A673 (cell line): ENCODE measurements around the gene LGALS7B. TPM values are rescaled to one million over a fixed set of nuclear protein-coding genes. Genes with fewer than 3 reads are reported as not detected.

Experiments
- Bru-seq: library from RNA; stranded (reverse); fragments of 400-500 nt; gene quantifications from one replicate; lab custom pipeline; 2021; lab: Mats Ljungman, UMichigan
- BruChase-seq, 2 experiments: library from RNA; stranded (reverse); fragments of 400-500 nt; gene quantifications; one replicate each; lab custom pipeline; 2021; lab: Mats Ljungman, UMichigan
- BruUV-seq: library from RNA; stranded (reverse); fragments of 400-500 nt; replicated peaks from 2 replicates; lab custom pipeline; 2021; lab: Mats Ljungman, UMichigan
- CTCF ChIA-PET: fragments of 300-600 bp; sonication (Branson Sonifier 250); formaldehyde crosslinking; loops from one replicate; lab custom pipeline; 2022; ENCODE audit warnings: antibody characterized with exemption; lab: Charles Lee
- POLR2A ChIA-PET: fragments of 300-600 bp; sonication (Branson Sonifier 250); formaldehyde crosslinking; loops from one replicate; lab custom pipeline; 2022; ENCODE audit warnings: antibody characterized with exemption; ENCODE audit not compliant: low non-redundant PET; lab: Charles Lee
- DNase-seq: peaks from one replicate; pipeline ENCODE4 v3.0.0-alpha.2; 2015; ENCODE audit warnings: low spot score
- H3K27ac ChIP-seq: fragments of 200-600 bp; sonication (generic); 2 replicates; pipeline ENCODE4 v1.5.1; 2016; ENCODE audit warnings: mixed run types, low read depth, mild to moderate bottlenecking, mixed read lengths, antibody characterized with exemption, low read length; ENCODE audit not compliant: poor library complexity, severe bottlenecking
- H3K27me3 ChIP-seq: fragments of 200-600 bp; sonication (generic); replicated peaks from 2 replicates; pipeline ENCODE4 v1.6.1; 2017; ENCODE audit warnings: mixed run types, low read depth, mild to moderate bottlenecking, mixed read lengths, antibody characterized with exemption, low read length; ENCODE audit not compliant: insufficient read depth, poor library complexity
- H3K36me3 ChIP-seq: fragments of 200-600 bp; sonication (generic); 2 replicates; pipeline ENCODE4 v1.6.1; 2016; ENCODE audit warnings: mixed run types, mild to moderate bottlenecking, mixed read lengths, antibody characterized with exemption, low read length; ENCODE audit not compliant: insufficient read depth, poor library complexity, severe bottlenecking
- H3K4me1 ChIP-seq: fragments of 200-600 bp; sonication (generic); 2 replicates; pipeline ENCODE4 v1.6.1; 2017; ENCODE audit warnings: mixed run types, mild to moderate bottlenecking, mixed read lengths, antibody characterized with exemption, low read length; ENCODE audit not compliant: insufficient read depth, poor library complexity, severe bottlenecking
- H3K4me3 ChIP-seq: fragments of 200-600 bp; sonication (generic); 2 replicates; pipeline ENCODE4 v1.5.1; 2016; ENCODE audit warnings: low read depth, mixed run types, mild to moderate bottlenecking, mixed read lengths, low read length; ENCODE audit not compliant: poor library complexity, severe bottlenecking
- H3K9me3 ChIP-seq: fragments of 200-600 bp; sonication (generic); 2 replicates; pipeline ENCODE4 v1.6.1; 2016; ENCODE audit warnings: mixed run types, low read depth, mild to moderate bottlenecking, mixed read lengths, antibody characterized with exemption, low read length; ENCODE audit not compliant: poor library complexity, severe bottlenecking
- EZH2 ChIP-seq: fragments of 200-600 bp; sonication (generic); IDR thresholded peaks from 2 replicates; pipeline ENCODE4 v1.6.1; 2017; ENCODE audit warnings: borderline replicate concordance, low read depth, mild to moderate bottlenecking, mixed read lengths, antibody characterized with exemption, low read length; ENCODE audit not compliant: poor library complexity, severe bottlenecking
- intact Hi-C: fragments of 100-400 bp; cut with micrococcal nuclease; formaldehyde crosslinking; loops from one replicate; pipeline ENCODE4 v1.10.0; 2022; ENCODE audit not compliant: unreplicated experiment
- long read RNA-seq: library from polyadenylated mRNA; stranded (forward); transcript quantifications from one replicate; pipeline ENCODE4 v2.0.0, GENCODE V29; 2022
- total RNA-seq: library from RNA; stranded (reverse); gene quantifications from 2 replicates; pipeline ENCODE4 v1.2.3, GENCODE V29; 2021
- TF ChIP-seq, protein P1 (sequence below): fragments of 300-800, 200-600 bp; sonication (generic); conservative IDR thresholded peaks from 2 replicates; pipeline ENCODE4 v1.5.1; 2017; ENCODE audit warnings: low read depth, mild to moderate bottlenecking, antibody characterized with exemption, low read length, moderate library complexity, mixed read lengths

LGALS7B gene
- not detected in 2 replicates for total RNA-seq
- not detected for Bru-seq, nascent RNA
- BruChase-seq, experiment 1, labeled RNA remaining after a 2-hour chase, result not detected
- BruChase-seq, experiment 2, labeled RNA remaining after a 6-hour chase, result not detected
- long read RNA-seq, result 0 reads

DNA sequence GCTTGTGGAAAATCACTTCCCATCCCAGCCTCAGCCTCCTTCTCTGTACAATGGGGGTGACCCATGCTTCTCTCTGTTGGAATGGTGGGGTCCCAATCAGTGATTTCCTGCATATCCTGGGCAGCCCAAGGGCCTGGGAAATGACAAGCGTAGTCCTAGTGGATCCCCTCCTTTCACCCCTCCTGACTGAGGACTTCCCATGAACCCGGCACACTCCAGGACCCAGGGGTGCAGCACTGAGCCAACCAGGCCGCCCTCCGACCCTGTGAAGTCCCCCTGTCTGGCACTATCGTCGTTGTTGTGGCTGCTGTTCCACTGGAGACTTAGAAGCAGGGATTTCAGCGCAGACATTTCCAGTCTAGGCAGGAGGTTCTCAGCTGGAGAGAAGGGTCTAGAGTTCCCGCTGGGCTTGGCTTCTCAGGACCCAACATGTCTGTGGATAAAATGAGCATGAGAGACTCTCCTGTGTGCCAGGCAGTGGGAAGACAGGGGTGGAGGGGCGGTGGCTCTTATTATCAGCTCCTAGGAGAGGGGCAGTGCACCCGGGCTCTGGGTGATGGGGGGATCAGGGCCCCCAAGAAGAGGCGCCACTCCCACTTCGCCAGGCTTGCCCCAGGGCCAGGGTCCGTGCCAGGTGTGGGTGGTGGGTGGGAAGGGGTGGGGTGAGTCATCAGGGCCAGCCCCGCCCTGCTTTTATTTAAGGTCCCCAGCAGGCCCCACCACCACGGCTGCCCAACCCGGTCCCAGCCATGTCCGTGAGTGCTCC lies at the start of gene LGALS7B:
LGALS7B (plus strand) TSS at position 723 of the 766 bp plus-strand sequence; CDS start at position 750, 27 bp downstream.
- no TSS peak for BruUV-seq
- Histone ChIP-seq H3K27ac (no peak within 1 kb of the TSS), H3K36me3 (no peaks in the 10 kb centered on the region), H3K4me1 (peaks cover 9% of the 10 kb centered on the region), H3K27me3 (no peaks in the 10 kb centered on the region), H3K4me3 (no peak within 1 kb of the TSS), H3K9me3 (no peaks in the 10 kb centered on the region)
- intact Hi-C loops, result no loop called here
- CTCF ChIA-PET, result no interaction called here
- POLR2A ChIA-PET, result no interaction called here
- DNase-seq, result no peak
- TF ChIP-seq, protein P1, sequence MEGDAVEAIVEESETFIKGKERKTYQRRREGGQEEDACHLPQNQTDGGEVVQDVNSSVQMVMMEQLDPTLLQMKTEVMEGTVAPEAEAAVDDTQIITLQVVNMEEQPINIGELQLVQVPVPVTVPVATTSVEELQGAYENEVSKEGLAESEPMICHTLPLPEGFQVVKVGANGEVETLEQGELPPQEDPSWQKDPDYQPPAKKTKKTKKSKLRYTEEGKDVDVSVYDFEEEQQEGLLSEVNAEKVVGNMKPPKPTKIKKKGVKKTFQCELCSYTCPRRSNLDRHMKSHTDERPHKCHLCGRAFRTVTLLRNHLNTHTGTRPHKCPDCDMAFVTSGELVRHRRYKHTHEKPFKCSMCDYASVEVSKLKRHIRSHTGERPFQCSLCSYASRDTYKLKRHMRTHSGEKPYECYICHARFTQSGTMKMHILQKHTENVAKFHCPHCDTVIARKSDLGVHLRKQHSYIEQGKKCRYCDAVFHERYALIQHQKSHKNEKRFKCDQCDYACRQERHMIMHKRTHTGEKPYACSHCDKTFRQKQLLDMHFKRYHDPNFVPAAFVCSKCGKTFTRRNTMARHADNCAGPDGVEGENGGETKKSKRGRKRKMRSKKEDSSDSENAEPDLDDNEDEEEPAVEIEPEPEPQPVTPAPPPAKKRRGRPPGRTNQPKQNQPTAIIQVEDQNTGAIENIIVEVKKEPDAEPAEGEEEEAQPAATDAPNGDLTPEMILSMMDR, result no peak
- TF ChIP-seq EZH2, result no peak

DNA sequence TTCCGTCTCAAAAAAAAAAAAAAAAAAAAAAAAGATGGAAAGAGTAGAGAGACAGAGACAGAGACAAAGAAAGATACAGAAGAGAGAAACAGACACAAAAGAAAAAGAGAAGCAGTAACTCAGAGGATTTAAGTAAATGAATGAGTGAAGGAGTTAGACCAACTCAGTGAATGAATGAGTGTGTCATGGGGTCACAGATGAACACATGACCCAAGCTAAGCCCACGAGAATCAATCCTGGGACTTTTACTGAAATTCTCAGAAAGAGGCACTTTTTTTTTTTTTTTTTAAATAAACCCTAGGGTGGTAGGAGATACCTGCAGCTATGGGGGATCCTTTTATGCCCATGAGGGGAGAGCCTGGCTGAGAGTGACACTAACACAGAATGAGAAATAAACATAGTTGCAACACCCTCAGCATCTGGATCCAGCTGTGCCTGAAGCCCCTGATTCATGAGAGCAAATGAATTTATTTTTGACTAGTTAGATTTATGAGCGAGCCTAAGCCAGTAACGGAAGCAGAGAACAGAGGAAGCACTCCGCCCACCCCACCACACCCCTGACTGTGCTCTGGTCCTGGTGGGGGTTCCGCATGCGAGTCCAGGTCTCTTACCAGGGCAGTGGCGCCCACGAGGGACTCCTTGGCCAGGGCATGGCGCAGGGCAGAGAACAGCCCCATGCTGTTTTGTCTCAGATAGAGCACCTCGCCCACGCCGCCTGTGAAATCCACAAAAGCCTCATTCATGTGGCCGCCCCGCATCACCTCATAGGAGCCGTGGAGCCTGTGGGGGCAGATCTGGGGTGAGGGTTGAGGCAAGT lies 49.4 kb upstream of the LGALS7B start:
- no TSS peak for BruUV-seq
- no peaks in the 10 kb centered on the region for H3K9me3 ChIP-seq
- CTCF ChIA-PET, result no interaction called here
- no peak for TF ChIP-seq EZH2
- TF ChIP-seq, protein P1, result no peak
- intact Hi-C loops, result no loop called here
- no peak overlapping the region for H3K4me3 ChIP-seq
- DNase-seq, result no peak
- peaks cover 8% of the 10 kb centered on the region for H3K4me1 ChIP-seq
- H3K27me3 ChIP-seq, result no peaks in the 10 kb centered on the region
- POLR2A ChIA-PET, result no interaction called here
- no peak overlapping the region for H3K27ac ChIP-seq
- H3K36me3 ChIP-seq, result no peaks in the 10 kb centered on the region

DNA sequence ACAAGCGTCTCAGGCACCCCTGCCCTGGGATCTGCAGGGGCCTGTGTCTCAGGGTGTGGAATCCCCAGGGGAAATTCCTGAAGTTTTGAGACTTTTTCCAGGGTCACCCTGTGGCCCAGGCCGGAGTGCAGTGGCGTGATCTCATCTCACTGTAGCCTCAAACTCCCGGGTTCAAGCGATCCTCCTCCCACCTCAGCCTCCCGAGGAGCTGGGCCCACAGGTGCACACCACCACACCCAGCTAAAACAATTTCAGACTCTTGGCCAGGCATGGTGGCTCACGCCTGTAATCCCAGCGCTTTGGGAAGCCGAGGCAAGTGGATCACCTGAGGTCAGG lies 48.8 kb upstream of the LGALS7B start:
- CTCF ChIA-PET, result interaction anchor here (0.7 kb wide), 1 partner anchor 337 kb away, joined by 3 read pairs; the partner anchor contains the start of gene FAM98C
- Histone ChIP-seq H3K9me3 (no peaks in the 10 kb centered on the region), H3K4me3 (no peak overlapping the region), H3K27me3 (no peaks in the 10 kb centered on the region), H3K27ac (no peak overlapping the region), H3K36me3 (no peaks in the 10 kb centered on the region), H3K4me1 (peaks cover 8% of the 10 kb centered on the region)
- POLR2A ChIA-PET, result no interaction called here
- intact Hi-C loops, result no loop called here
- DNase-seq, result no peak
- no TSS peak for BruUV-seq
- TF ChIP-seq, protein P1, result no peak
- TF ChIP-seq EZH2, result no peak
